ENCODE data around the gene APOL1.

APOL1 gene

DNA sequence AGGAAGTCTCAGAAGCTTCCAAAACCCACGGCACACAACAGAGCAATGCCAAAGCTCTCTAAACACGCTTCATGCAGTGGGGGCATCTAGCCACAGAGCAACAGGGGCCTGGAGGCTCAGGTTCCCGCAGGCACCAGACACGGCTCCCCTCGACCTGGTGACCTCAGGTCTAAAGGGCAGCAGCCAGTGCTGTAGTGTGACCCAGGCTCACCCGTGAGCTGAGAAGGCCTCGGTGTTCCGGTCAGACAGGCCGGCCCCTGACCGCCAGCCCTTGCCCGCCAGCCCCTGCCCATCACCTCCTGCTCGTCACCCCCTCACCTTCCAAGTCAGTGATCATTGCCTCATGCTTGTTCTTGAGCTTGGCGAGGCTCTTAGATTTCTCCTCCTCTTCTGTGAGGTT, 45.7 kb downstream of the APOL1 start:
- H3K27ac ChIP-seq = no peak overlapping the region
- TF ChIP-seq, protein P1, sequence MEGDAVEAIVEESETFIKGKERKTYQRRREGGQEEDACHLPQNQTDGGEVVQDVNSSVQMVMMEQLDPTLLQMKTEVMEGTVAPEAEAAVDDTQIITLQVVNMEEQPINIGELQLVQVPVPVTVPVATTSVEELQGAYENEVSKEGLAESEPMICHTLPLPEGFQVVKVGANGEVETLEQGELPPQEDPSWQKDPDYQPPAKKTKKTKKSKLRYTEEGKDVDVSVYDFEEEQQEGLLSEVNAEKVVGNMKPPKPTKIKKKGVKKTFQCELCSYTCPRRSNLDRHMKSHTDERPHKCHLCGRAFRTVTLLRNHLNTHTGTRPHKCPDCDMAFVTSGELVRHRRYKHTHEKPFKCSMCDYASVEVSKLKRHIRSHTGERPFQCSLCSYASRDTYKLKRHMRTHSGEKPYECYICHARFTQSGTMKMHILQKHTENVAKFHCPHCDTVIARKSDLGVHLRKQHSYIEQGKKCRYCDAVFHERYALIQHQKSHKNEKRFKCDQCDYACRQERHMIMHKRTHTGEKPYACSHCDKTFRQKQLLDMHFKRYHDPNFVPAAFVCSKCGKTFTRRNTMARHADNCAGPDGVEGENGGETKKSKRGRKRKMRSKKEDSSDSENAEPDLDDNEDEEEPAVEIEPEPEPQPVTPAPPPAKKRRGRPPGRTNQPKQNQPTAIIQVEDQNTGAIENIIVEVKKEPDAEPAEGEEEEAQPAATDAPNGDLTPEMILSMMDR (IDR thresholded peaks at IDR 0.05) = no peak
- no peak for TF ChIP-seq ZFX (IDR thresholded peaks at IDR 0.05; ENCODE audit: borderline replicate concordance)

- TF ChIP-seq, protein P1 (IDR thresholded peaks at IDR 0.05) = no peak
- no peak for TF ChIP-seq ZFX (IDR thresholded peaks at IDR 0.05; ENCODE audit: borderline replicate concordance)
- H3K27ac ChIP-seq = no peak overlapping the region
Measured at GRCh38 chr22:36299295-36299694, 46.4 kb downstream of the APOL1 start.

GRCh38 chr22:36299911-36300310, 47.0 kb downstream of the APOL1 start:
- H3K27ac ChIP-seq = no peak overlapping the region
- TF ChIP-seq ZFX (IDR thresholded peaks at IDR 0.05; ENCODE audit: borderline replicate concordance) = no peak
- TF ChIP-seq, protein P1 (IDR thresholded peaks at IDR 0.05) = no peak

GRCh38 chr22:36300396-36301212, 47.7 kb downstream of the APOL1 start:
- H3K27ac ChIP-seq = no peak overlapping the region
- TF ChIP-seq, protein P1 (IDR thresholded peaks at IDR 0.05) = no peak
- TF ChIP-seq ZFX (IDR thresholded peaks at IDR 0.05; ENCODE audit: borderline replicate concordance) = no peak

DNA sequence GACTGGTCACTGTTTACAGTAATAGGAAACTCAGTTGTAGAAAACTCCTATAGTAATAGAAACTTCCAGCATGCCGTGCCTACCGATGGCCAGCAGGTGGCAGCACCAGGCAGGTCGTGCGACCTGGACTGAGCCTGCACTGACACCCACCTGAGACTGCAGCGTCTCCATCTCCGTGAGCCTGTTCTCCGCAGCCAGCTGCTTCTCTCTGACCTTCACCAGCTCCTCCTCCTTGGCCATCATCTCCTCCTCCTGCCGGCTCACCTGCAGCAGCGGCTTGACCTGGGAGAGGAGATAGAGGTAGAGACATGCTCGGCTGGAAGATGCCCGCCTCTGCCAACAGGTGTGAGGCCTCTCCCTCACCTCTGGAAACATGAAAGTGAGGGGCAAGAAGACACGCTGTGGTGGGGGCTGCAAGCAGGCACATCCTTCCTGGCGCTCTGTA, 48.5 kb downstream of the APOL1 start:
- TF ChIP-seq, protein P1 (IDR thresholded peaks at IDR 0.05) = peak; percentile 90
- no peak for TF ChIP-seq ZFX (IDR thresholded peaks at IDR 0.05; ENCODE audit: borderline replicate concordance)
- H3K27ac ChIP-seq = peak overlapping the region; percentile 38; the same call in 1 of the 2 replicates

DNA sequence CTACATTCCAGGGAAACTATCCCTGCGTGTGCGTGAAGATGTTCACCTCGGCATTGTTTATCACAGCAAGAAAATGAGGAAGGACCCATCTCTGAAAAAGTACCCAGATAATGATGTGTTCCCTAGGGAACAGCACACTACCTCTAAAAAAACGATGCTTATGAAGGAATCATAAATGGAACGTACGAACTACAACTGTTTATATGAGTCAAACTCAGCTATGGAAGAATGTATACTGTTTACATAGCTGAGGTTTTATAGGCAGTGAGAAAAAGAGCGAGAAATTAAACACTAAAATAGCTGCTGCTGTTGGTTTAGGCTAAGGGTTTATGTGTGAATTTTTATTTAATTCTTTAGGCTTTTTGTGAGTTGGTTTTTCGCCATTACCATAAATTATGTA, 48.9 kb downstream of the APOL1 start:
- peak overlapping the region; percentile 38; the same call in 1 of the 2 replicates for H3K27ac ChIP-seq
- no peak for TF ChIP-seq ZFX (IDR thresholded peaks at IDR 0.05; ENCODE audit: borderline replicate concordance)
- TF ChIP-seq, protein P1 (IDR thresholded peaks at IDR 0.05) = no peak

GRCh38 chr22:36302439-36303114, 49.6 kb downstream of the APOL1 start:
- no peak for TF ChIP-seq ZFX (IDR thresholded peaks at IDR 0.05; ENCODE audit: borderline replicate concordance)
- TF ChIP-seq, protein P1 (IDR thresholded peaks at IDR 0.05) = no peak
- peak overlapping the region; percentile 38; the same call in 1 of the 2 replicates for H3K27ac ChIP-seq

Data from 22Rv1 (cell line).